ENCODE data around the gene EHBP1. TPM values are rescaled to one million over a fixed set of nuclear protein-coding genes. Genes with fewer than 3 reads are reported as not detected.
A peak's percentile ranks its signal among the peaks of the same experiment; 100 is the strongest.

The EHBP1 gene
- total and polyA plus RNA-seq, 4 experiments from 2014 or later = 9.2 to 31.9 (median 21.0) TPM

DNA sequence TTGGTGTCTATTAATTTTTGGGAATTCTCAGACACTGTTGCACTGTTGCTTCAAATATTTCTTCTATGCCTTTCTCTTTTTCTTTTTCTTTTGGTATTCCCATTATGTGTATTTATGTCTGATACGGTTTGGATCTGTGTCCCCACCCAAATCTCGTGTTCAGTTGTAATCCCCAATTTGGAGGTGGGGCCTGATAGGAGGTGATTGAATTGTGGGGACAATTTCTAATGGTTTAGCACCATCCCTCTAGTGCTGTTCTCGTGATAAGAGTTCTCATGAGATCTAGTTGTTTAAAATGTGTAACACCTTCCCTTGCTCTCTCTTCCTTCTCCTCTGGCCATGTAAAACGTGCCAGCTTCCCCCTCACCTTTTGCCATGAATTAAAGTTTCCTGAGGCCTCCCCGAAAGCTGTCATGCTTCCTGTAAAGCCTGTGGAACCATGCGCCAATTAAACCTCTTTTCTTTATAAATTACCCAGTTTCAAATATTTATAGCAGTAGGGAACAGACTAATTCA is 26.8 kb downstream of the EHBP1 start:
- no peak overlapping the region for H3K27ac Mint-ChIP-seq
- Histone ChIP-seq H3K27ac (ENCODE audit: low read depth, low read length) (no peak overlapping the region), H3K36me3 (ENCODE audit: insufficient read depth, low read length) (no peaks in the 10 kb centered on the region), H3K9me3 (ENCODE audit: control insufficient read depth in 1 of 2, low read length in 2 of 2) (peaks cover 0 to 3% of the 10 kb centered on the region in 2 donors), H3K27me3 (ENCODE audit: insufficient read depth, low read length) (no peaks in the 10 kb centered on the region), H3K4me1 (ENCODE audit: insufficient read depth, low read length) (no peaks in the 10 kb centered on the region), H3K4me3 (ENCODE audit: low read length in 2 of 2) (no peak overlapping the region)
- H3K36me3 Mint-ChIP-seq = peaks cover 5 to 26% of the 10 kb centered on the region in 2 donors
- peaks cover 0 to 29% (median 15%) of the 10 kb centered on the region in 8 donors for H3K9me3 Mint-ChIP-seq
- intact Hi-C loops (cut with micrococcal nuclease) = no loop called here
- no peaks in the 10 kb centered on the region for H3K27me3 Mint-ChIP-seq
- CTCF ChIA-PET (ENCODE audit: partially characterized antibody) = no interaction called here
- H3K4me1 Mint-ChIP-seq = peaks cover 15 to 33% (median 21%) of the 10 kb centered on the region in 4 donors
- POLR2A ChIA-PET (ENCODE audit: partially characterized antibody) = no interaction called here
- H3K4me3 Mint-ChIP-seq = peak overlapping the region in 1 of 8 donors; percentile 53
- no peak for DNase-seq

GRCh38 chr2:62733546-62733945 is 28.0 kb downstream of the EHBP1 start:
- peaks cover 4 to 23% of the 10 kb centered on the region in 2 donors for H3K36me3 Mint-ChIP-seq
- intact Hi-C loops (cut with micrococcal nuclease) = no loop called here
- Histone ChIP-seq H3K27ac (ENCODE audit: low read depth, low read length) (no peak overlapping the region), H3K4me1 (ENCODE audit: insufficient read depth, low read length) (no peaks in the 10 kb centered on the region), H3K9me3 (ENCODE audit: control insufficient read depth in 1 of 2, low read length in 2 of 2) (peaks cover 0 to 3% of the 10 kb centered on the region in 2 donors), H3K27me3 (ENCODE audit: insufficient read depth, low read length) (no peaks in the 10 kb centered on the region), H3K36me3 (ENCODE audit: insufficient read depth, low read length) (no peaks in the 10 kb centered on the region), H3K4me3 (ENCODE audit: low read length in 2 of 2) (no peak overlapping the region)
- peak overlapping the region in 1 of 7 donors; percentile 15 for H3K27ac Mint-ChIP-seq
- H3K4me3 Mint-ChIP-seq = no peak overlapping the region
- peaks cover 0 to 29% (median 15%) of the 10 kb centered on the region in 8 donors for H3K9me3 Mint-ChIP-seq
- DNase-seq = no peak
- ChIA-PET POLR2A (ENCODE audit: partially characterized antibody) (no interaction called here), CTCF (ENCODE audit: partially characterized antibody) (no interaction called here)
- peaks cover 15 to 27% (median 19%) of the 10 kb centered on the region in 4 donors for H3K4me1 Mint-ChIP-seq
- H3K27me3 Mint-ChIP-seq = no peaks in the 10 kb centered on the region

DNA sequence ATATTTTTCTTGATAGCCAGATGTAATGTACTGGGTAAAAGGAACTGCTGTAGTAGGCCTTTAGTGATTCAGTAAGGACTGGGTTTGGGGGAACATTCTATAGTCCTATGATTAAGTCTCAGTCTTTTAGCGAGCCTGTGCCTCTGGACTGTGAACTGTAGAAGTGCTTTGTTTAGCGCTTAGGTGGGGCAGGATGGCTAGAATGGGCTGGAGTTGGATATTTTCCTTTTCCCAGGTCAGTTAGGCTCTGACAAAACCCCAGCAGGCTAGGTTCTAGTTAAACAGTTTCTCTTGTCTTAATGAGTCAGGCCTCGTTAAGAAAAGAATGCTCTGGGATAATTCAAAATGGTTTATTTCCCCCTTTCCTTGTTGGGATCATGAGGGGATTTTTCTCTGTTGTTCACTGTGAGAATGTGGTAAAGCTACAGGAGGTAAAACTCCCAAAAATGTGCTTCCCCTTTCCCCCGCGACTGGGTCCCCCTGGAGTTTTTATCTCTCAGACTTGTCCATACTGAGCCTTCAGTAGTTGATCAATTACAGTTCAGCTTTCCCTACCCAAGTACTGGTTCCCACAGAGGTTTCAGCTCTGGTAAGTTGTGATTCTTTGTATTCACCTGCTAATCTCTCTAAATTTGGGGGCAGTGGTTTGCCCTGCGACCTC is 31.5 kb downstream of the EHBP1 start:
- Histone ChIP-seq H3K27me3 (ENCODE audit: insufficient read depth, low read length) (no peaks in the 10 kb centered on the region), H3K9me3 (ENCODE audit: control insufficient read depth in 1 of 2, low read length in 2 of 2) (no peaks in the 10 kb centered on the region), H3K27ac (ENCODE audit: low read depth, low read length) (no peak overlapping the region), H3K36me3 (ENCODE audit: insufficient read depth, low read length) (no peaks in the 10 kb centered on the region), H3K4me3 (ENCODE audit: low read length in 2 of 2) (no peak overlapping the region), H3K4me1 (ENCODE audit: insufficient read depth, low read length) (no peaks in the 10 kb centered on the region)
- Mint-ChIP-seq H3K27me3 (no peaks in the 10 kb centered on the region), H3K36me3 (peaks cover under 1 to 12% of the 10 kb centered on the region in 2 donors), H3K27ac (no peak overlapping the region), H3K4me3 (no peak overlapping the region), H3K4me1 (peaks cover 15 to 21% (median 18%) of the 10 kb centered on the region in 4 donors), H3K9me3 (peaks cover 0 to 11% (median 5%) of the 10 kb centered on the region in 8 donors)
- ChIA-PET POLR2A (ENCODE audit: partially characterized antibody) (no interaction called here), CTCF (ENCODE audit: partially characterized antibody) (no interaction called here)
- DNase-seq = no peak
- intact Hi-C loops (cut with micrococcal nuclease) = no loop called here

DNA sequence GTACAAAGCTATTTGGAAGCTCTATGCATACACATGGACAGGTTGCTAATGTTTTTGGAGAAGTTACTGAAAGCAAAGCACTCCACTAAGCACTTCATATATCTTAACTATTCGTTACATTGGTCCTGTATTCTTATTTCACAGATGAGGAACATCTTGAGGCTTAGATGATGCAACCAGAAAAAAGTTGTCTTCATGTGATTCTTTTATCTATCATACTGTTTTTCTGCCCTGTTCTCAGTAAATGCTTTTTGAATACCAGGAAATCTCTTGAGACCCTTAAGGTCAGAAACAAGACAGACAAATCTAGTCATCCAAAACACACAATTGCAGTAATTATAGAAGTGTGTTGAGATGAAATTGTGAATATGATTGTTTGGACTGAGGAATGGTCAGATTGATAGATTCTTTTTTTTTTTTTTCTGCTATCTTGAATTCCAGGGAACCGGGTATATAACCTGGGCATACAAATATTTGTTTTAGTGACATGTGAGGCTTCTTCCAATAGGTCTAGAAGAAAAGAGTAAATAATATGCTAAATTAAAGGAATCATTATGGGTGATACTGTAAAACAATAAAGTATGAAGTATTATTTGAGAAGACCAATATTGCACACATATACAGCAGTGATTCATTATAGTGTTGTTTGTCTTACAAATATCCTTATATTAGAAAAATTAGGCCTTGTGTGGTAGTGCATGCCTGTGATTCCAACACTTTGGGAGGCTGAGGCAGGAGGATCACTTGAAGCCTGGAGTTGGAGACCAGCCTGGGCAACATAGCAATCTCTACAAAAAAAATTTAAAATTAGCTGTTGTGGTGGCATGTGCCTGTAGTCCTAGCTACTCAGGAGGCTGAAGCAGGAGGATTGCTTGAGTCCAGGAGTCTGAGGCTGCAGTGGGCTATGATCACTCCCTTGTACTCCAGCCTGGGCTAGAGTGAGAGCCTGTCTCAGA is 33.7 kb downstream of the EHBP1 start:
- Mint-ChIP-seq H3K9me3 (peaks cover 0 to 1% (median 0%) of the 10 kb centered on the region in 8 donors), H3K4me1 (peaks cover 0 to 10% (median 6%) of the 10 kb centered on the region in 4 donors), H3K4me3 (no peak overlapping the region), H3K27me3 (no peaks in the 10 kb centered on the region), H3K27ac (no peak overlapping the region), H3K36me3 (no peaks in the 10 kb centered on the region)
- H3K4me3 ChIP-seq (ENCODE audit: low read length in 2 of 2) = no peak overlapping the region
- no peaks in the 10 kb centered on the region for H3K4me1 ChIP-seq (ENCODE audit: insufficient read depth, low read length)
- no peaks in the 10 kb centered on the region for H3K27me3 ChIP-seq (ENCODE audit: insufficient read depth, low read length)
- no peak overlapping the region for H3K27ac ChIP-seq (ENCODE audit: low read depth, low read length)
- CTCF ChIA-PET (ENCODE audit: partially characterized antibody) = no interaction called here
- POLR2A ChIA-PET (ENCODE audit: partially characterized antibody) = no interaction called here
- DNase-seq = no peak
- H3K9me3 ChIP-seq (ENCODE audit: control insufficient read depth in 1 of 2, low read length in 2 of 2) = no peaks in the 10 kb centered on the region
- H3K36me3 ChIP-seq (ENCODE audit: insufficient read depth, low read length) = no peaks in the 10 kb centered on the region
- intact Hi-C loops (cut with micrococcal nuclease) = no loop called here

- Mint-ChIP-seq H3K4me1 (peaks cover 0 to 11% (median 8%) of the 10 kb centered on the region in 4 donors), H3K27ac (no peak overlapping the region), H3K36me3 (no peaks in the 10 kb centered on the region), H3K9me3 (peaks cover 0 to 1% (median 0%) of the 10 kb centered on the region in 8 donors), H3K27me3 (no peaks in the 10 kb centered on the region), H3K4me3 (no peak overlapping the region)
- no peaks in the 10 kb centered on the region for H3K4me1 ChIP-seq (ENCODE audit: insufficient read depth, low read length)
- no peaks in the 10 kb centered on the region for H3K9me3 ChIP-seq (ENCODE audit: control insufficient read depth in 1 of 2, low read length in 2 of 2)
- H3K36me3 ChIP-seq (ENCODE audit: insufficient read depth, low read length) = no peaks in the 10 kb centered on the region
- no peak overlapping the region for H3K4me3 ChIP-seq (ENCODE audit: low read length in 2 of 2)
- intact Hi-C loops (cut with micrococcal nuclease) = no loop called here
- ChIA-PET CTCF (ENCODE audit: partially characterized antibody) (no interaction called here), POLR2A (ENCODE audit: partially characterized antibody) (interaction anchor here (1.0 kb wide), 1 partner anchor 35 kb away, joined by 3 read pairs; the partner anchor contains the start of gene EHBP1)
- H3K27me3 ChIP-seq (ENCODE audit: insufficient read depth, low read length) = no peaks in the 10 kb centered on the region
- DNase-seq = no peak
- no peak overlapping the region for H3K27ac ChIP-seq (ENCODE audit: low read depth, low read length)
Measured at GRCh38 chr2:62740221-62740620, 34.7 kb downstream of the EHBP1 start.

- no peak overlapping the region for H3K4me3 Mint-ChIP-seq
- Histone ChIP-seq H3K27me3 (ENCODE audit: insufficient read depth, low read length) (no peaks in the 10 kb centered on the region), H3K9me3 (ENCODE audit: control insufficient read depth in 1 of 2, low read length in 2 of 2) (no peaks in the 10 kb centered on the region), H3K4me3 (ENCODE audit: low read length in 2 of 2) (no peak overlapping the region), H3K27ac (ENCODE audit: low read depth, low read length) (no peak overlapping the region), H3K4me1 (ENCODE audit: insufficient read depth, low read length) (no peaks in the 10 kb centered on the region), H3K36me3 (ENCODE audit: insufficient read depth, low read length) (no peaks in the 10 kb centered on the region)
- H3K36me3 Mint-ChIP-seq = no peaks in the 10 kb centered on the region
- no peak overlapping the region for H3K27ac Mint-ChIP-seq
- H3K27me3 Mint-ChIP-seq = no peaks in the 10 kb centered on the region
- H3K9me3 Mint-ChIP-seq = peaks cover 0 to 1% (median 0%) of the 10 kb centered on the region in 8 donors
- peaks cover 0 to 15% (median 13%) of the 10 kb centered on the region in 4 donors for H3K4me1 Mint-ChIP-seq
- ChIA-PET POLR2A (ENCODE audit: partially characterized antibody) (interaction anchor here (1.0 kb wide), 1 partner anchor 36 kb away, joined by 3 read pairs; the partner anchor contains the start of gene EHBP1), CTCF (ENCODE audit: partially characterized antibody) (no interaction called here)
- DNase-seq = no peak
- intact Hi-C loops (cut with micrococcal nuclease) = no loop called here
Measured at GRCh38 chr2:62741127-62741526, 35.6 kb downstream of the EHBP1 start.
